Memory B cell (primary cell): ENCODE measurements around the gene MALSU1.

Source experiments
- ATAC-seq: fragments of 150-1000 bp; cut with Tn5 transposase; 2 replicates; pipeline ENCODE4 v1.10.0; 2021; ENCODE audit warnings: low read depth, mild to moderate bottlenecking, moderate library complexity
- DNase-seq, 2 donors: peaks; one replicate each; pipeline ENCODE4 v3.0.0; 2022; ENCODE audit warnings: low spot score in 2 of 2
- H3K27ac Mint-ChIP-seq: one replicate; pipeline ENCODE4 v1.8.0; 2022; ENCODE audit warnings: mild to moderate bottlenecking, moderate library complexity, mixed read lengths
- H3K27me3 Mint-ChIP-seq: one replicate; pipeline ENCODE4 v1.8.0; 2022; ENCODE audit warnings: mixed read lengths
- H3K36me3 Mint-ChIP-seq: one replicate; pipeline ENCODE4 v1.8.0; 2022; ENCODE audit warnings: mild to moderate bottlenecking, mixed read lengths
- H3K4me1 Mint-ChIP-seq: one replicate; pipeline ENCODE4 v1.8.0; 2022; ENCODE audit warnings: mixed read lengths
- H3K4me3 Mint-ChIP-seq: one replicate; pipeline ENCODE4 v1.8.0; 2022; ENCODE audit warnings: mild to moderate bottlenecking, moderate library complexity, mixed read lengths
- H3K9me3 Mint-ChIP-seq: one replicate; pipeline ENCODE4 v1.8.0; 2022; ENCODE audit warnings: mixed read lengths

MALSU1 gene

GRCh38 chr7:23336086-23336485 lies 36.9 kb downstream of the MALSU1 start:
- Mint-ChIP-seq H3K4me1 (no peaks in the 10 kb centered on the region), H3K9me3 (no peaks in the 10 kb centered on the region), H3K36me3 (peaks cover 3% of the 10 kb centered on the region), H3K27me3 (peaks cover 2% of the 10 kb centered on the region), H3K4me3 (no peak overlapping the region), H3K27ac (no peak overlapping the region)
- no peak for ATAC-seq
- no peak for DNase-seq

GRCh38 chr7:23336799-23337283 lies 37.7 kb downstream of the MALSU1 start:
- no peak for DNase-seq
- H3K4me3 Mint-ChIP-seq = no peak overlapping the region
- no peak overlapping the region for H3K27ac Mint-ChIP-seq
- no peak for ATAC-seq
- peaks cover 2% of the 10 kb centered on the region for H3K27me3 Mint-ChIP-seq
- peaks cover 3% of the 10 kb centered on the region for H3K36me3 Mint-ChIP-seq
- no peaks in the 10 kb centered on the region for H3K4me1 Mint-ChIP-seq
- no peaks in the 10 kb centered on the region for H3K9me3 Mint-ChIP-seq

GRCh38 chr7:23337374-23337773 lies 38.2 kb downstream of the MALSU1 start:
- Mint-ChIP-seq H3K27ac (no peak overlapping the region), H3K4me3 (no peak overlapping the region), H3K4me1 (no peaks in the 10 kb centered on the region), H3K36me3 (peaks cover 3% of the 10 kb centered on the region), H3K27me3 (peaks cover 2% of the 10 kb centered on the region), H3K9me3 (no peaks in the 10 kb centered on the region)
- DNase-seq (no peak), ATAC-seq (no peak)

- peaks cover 3% of the 10 kb centered on the region for H3K36me3 Mint-ChIP-seq
- H3K27me3 Mint-ChIP-seq = peaks cover 2% of the 10 kb centered on the region
- H3K4me3 Mint-ChIP-seq = no peak overlapping the region
- ATAC-seq = no peak
- H3K4me1 Mint-ChIP-seq = no peaks in the 10 kb centered on the region
- no peak for DNase-seq
- no peaks in the 10 kb centered on the region for H3K9me3 Mint-ChIP-seq
- no peak overlapping the region for H3K27ac Mint-ChIP-seq
Measured at GRCh38 chr7:23338439-23338838, 39.3 kb downstream of the MALSU1 start.

- no peaks in the 10 kb centered on the region for H3K9me3 Mint-ChIP-seq
- peaks cover 3% of the 10 kb centered on the region for H3K4me1 Mint-ChIP-seq
- DNase-seq (no peak), ATAC-seq (no peak)
- no peak overlapping the region for H3K4me3 Mint-ChIP-seq
- peaks cover 2% of the 10 kb centered on the region for H3K27me3 Mint-ChIP-seq
- peaks cover 3% of the 10 kb centered on the region for H3K36me3 Mint-ChIP-seq
- H3K27ac Mint-ChIP-seq = no peak overlapping the region
Measured at GRCh38 chr7:23338863-23339262, 39.7 kb downstream of the MALSU1 start.

DNA sequence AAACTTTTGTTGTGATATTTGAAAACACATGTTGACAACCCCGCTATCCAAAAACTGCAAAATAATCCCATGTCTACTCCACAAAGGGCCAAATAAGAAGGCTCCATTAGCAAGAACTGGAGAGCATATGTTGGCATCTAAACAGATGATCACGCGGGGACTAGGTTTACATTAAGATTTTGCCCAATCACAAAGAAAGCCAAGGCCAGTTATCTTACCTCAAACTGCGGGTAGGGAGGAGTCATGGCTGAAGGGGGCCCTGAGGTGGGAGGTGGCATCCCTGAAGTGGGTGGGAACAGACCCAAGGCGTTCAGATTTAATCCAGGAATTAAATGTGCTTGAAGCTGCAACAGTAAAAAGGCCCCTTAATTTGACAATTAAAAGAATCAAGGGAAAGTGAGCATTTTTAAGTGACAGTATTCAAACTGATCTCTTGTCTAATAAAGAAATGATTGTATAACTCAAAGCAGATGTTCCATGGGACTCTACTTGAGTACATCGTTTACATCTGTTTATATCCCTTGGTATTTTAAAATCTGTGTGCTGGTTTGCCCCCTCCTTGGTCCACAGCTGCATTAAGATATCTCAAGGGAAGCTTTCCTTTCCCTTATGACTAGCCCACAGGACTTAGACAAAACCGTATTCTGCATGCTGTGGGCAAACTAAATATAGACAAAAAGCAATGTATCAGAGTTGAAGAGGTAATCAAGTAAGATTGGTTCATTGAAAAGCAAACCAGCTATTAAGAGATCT lies 42.9 kb downstream of the MALSU1 start:
- ATAC-seq (no peak), DNase-seq (no peak)
- H3K36me3 Mint-ChIP-seq = peaks cover 3% of the 10 kb centered on the region
- peaks cover under 1% of the 10 kb centered on the region for H3K9me3 Mint-ChIP-seq
- peaks cover 12% of the 10 kb centered on the region for H3K4me1 Mint-ChIP-seq
- H3K27me3 Mint-ChIP-seq = peaks cover 2% of the 10 kb centered on the region
- no peak overlapping the region for H3K27ac Mint-ChIP-seq
- H3K4me3 Mint-ChIP-seq = no peak overlapping the region

GRCh38 chr7:23343102-23343501 lies 44.0 kb downstream of the MALSU1 start:
- no peak overlapping the region for H3K4me3 Mint-ChIP-seq
- H3K27me3 Mint-ChIP-seq = no peaks in the 10 kb centered on the region
- H3K9me3 Mint-ChIP-seq = peaks cover 1% of the 10 kb centered on the region
- no peak overlapping the region for H3K27ac Mint-ChIP-seq
- no peak for DNase-seq
- ATAC-seq = no peak
- H3K4me1 Mint-ChIP-seq = peaks cover 20% of the 10 kb centered on the region
- H3K36me3 Mint-ChIP-seq = no peaks in the 10 kb centered on the region

DNA sequence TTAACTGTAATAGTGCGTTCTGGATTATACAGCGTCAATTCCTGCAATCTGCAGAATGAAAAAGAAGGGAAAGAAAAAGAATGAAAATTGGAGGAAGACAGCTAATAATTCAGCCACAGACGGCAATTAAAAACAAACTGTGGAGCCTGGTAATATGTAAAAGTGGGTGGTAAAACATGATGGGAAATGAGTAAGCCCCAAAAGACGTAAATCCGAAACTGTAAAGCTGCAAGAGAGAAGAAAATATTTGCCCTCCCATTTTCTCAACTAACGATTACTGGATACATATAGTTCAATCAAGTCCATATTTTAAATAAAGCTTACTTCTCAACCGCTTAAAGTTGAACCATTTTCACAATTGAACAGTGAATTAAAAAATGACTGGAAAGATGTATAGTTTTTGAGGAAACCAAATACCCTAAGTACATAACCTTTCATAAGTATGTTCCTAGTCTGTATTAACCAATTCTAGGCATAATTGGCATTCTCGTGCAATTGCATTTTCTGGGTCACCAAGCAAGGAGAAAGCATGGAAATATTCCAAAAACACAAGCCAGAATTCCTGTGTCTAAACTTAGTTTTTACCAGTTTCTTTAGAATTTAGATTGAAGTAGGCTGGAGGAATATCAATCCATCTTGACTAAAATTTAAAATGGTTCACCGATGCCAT lies 44.8 kb downstream of the MALSU1 start:
- no peak for DNase-seq
- Mint-ChIP-seq H3K36me3 (no peaks in the 10 kb centered on the region), H3K27ac (no peak overlapping the region), H3K9me3 (peaks cover 1% of the 10 kb centered on the region), H3K4me1 (peaks cover 20% of the 10 kb centered on the region), H3K4me3 (no peak overlapping the region), H3K27me3 (no peaks in the 10 kb centered on the region)
- no peak for ATAC-seq

- Mint-ChIP-seq H3K27ac (peak overlapping the region; percentile 62), H3K9me3 (peaks cover 1% of the 10 kb centered on the region), H3K4me1 (peaks cover 20% of the 10 kb centered on the region), H3K36me3 (no peaks in the 10 kb centered on the region), H3K4me3 (peak overlapping the region; percentile 87), H3K27me3 (no peaks in the 10 kb centered on the region)
- ATAC-seq (no peak), DNase-seq (no peak)
Measured at GRCh38 chr7:23345601-23346000, 46.5 kb downstream of the MALSU1 start.

DNA sequence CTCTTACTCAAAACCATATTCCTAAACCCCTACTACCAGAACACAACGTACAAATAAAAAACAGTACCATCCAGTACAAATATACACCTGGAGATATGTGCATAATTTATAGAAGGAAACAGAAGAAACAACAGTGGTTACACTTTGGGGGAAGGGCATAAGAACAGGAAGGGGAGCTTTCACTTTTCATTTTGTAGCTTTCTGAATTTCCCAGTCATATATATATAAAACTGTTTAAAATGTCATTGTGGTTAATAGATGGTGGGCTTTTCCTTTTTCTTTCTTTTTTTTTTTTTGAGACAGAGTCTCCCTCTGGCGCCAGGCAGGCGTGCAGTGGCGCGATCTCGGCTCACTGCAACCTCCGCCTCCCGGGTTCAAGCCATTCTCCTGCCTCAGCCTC lies 47.2 kb downstream of the MALSU1 start:
- peak overlapping the region; percentile 87 for H3K4me3 Mint-ChIP-seq
- H3K27me3 Mint-ChIP-seq = no peaks in the 10 kb centered on the region
- H3K36me3 Mint-ChIP-seq = no peaks in the 10 kb centered on the region
- H3K4me1 Mint-ChIP-seq = peaks cover 20% of the 10 kb centered on the region
- H3K27ac Mint-ChIP-seq = peak overlapping the region; percentile 62
- DNase-seq (peak in 1 of 2 donors; percentile 16), ATAC-seq (peak; percentile 93)
- H3K9me3 Mint-ChIP-seq = peaks cover 1% of the 10 kb centered on the region

DNA sequence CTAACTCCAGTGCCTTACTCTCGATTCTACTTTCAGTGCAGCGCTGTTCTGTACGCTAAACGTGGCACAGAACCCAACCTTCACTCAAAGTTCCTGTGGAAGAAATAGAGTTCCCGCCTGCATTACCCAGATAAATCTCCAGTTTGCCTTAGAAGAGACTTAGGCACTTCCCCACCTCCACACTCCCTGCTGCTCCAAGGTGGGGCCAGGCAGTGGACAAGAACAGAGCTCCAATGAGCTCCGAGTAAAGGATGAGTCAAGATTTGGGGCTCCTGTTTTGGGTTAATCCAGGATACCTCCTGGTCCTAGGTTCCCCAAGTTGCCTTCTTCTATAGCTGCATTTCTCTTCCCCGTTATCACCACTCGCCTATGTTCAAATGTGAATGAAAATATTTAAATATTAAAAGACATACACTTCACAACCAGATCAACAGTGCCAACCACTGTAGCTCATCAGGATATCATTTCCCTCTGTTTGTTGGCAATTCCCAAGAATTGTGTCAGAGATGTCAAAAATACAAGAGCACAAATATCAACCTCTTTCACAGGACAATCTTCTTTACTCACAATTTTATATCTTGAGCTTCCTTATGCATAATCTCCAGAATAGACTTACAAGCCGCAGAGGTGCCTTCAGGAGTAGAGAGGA lies 48.0 kb downstream of the MALSU1 start:
- DNase-seq (no peak), ATAC-seq (no peak)
- no peaks in the 10 kb centered on the region for H3K36me3 Mint-ChIP-seq
- H3K27ac Mint-ChIP-seq = peak overlapping the region; percentile 62
- H3K4me3 Mint-ChIP-seq = peak overlapping the region; percentile 81
- no peaks in the 10 kb centered on the region for H3K27me3 Mint-ChIP-seq
- peaks cover 1% of the 10 kb centered on the region for H3K9me3 Mint-ChIP-seq
- peaks cover 20% of the 10 kb centered on the region for H3K4me1 Mint-ChIP-seq

GRCh38 chr7:23347682-23348180 lies 48.6 kb downstream of the MALSU1 start:
- no peaks in the 10 kb centered on the region for H3K27me3 Mint-ChIP-seq
- peak overlapping the region; percentile 62 for H3K27ac Mint-ChIP-seq
- peaks cover 1% of the 10 kb centered on the region for H3K9me3 Mint-ChIP-seq
- peaks cover 20% of the 10 kb centered on the region for H3K4me1 Mint-ChIP-seq
- no peak for DNase-seq
- H3K4me3 Mint-ChIP-seq = peak overlapping the region; percentile 35
- ATAC-seq = no peak
- no peaks in the 10 kb centered on the region for H3K36me3 Mint-ChIP-seq

DNA sequence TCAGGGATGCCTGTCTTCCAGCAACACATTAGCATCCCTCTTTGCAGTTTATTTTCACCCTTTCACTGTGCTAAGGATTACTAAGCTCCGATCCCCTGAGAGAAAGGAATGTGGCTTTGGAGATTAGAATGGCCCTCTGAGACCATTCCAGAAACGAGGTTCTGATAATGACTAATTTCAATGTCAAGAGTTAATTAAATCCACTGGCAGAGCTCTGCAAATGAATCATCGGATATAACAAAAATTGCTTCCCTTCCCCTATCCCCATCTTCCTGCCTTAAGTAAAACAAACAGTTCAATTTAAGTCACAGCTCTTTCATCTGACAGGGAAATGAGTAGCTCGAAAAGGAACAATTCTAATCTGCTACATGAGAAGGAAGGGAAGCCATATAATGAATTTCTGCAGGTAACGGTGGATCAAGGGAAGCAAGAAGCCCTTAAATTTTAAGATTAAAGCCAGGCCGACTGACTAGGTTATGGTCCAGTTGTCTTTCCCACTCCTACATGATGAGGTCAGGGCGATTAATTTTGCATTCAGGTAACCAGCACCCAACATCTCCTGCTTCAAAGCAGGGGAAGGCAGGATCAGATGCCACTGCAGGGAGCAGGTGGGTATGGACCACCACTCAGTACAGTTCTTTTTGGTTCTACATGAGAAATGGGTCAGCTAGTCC lies 50.5 kb downstream of the MALSU1 start:
- DNase-seq = no peak
- H3K4me1 Mint-ChIP-seq = peaks cover 25% of the 10 kb centered on the region
- no peak overlapping the region for H3K27ac Mint-ChIP-seq
- H3K27me3 Mint-ChIP-seq = no peaks in the 10 kb centered on the region
- H3K4me3 Mint-ChIP-seq = no peak overlapping the region
- H3K36me3 Mint-ChIP-seq = no peaks in the 10 kb centered on the region
- no peak for ATAC-seq
- peaks cover 1% of the 10 kb centered on the region for H3K9me3 Mint-ChIP-seq

- DNase-seq (no peak), ATAC-seq (no peak)
- H3K4me1 Mint-ChIP-seq = peaks cover 23% of the 10 kb centered on the region
- H3K36me3 Mint-ChIP-seq = no peaks in the 10 kb centered on the region
- H3K9me3 Mint-ChIP-seq = peaks cover 1% of the 10 kb centered on the region
- no peak overlapping the region for H3K4me3 Mint-ChIP-seq
- H3K27me3 Mint-ChIP-seq = no peaks in the 10 kb centered on the region
- no peak overlapping the region for H3K27ac Mint-ChIP-seq
Measured at GRCh38 chr7:23350466-23350865, 51.3 kb downstream of the MALSU1 start.
